Vagina (tissue), 2 donors: ENCODE data around the gene GABRQ. TPM values are rescaled to one million over a fixed set of nuclear protein-coding genes. Genes with fewer than 3 reads are reported as not detected.

Experiments
- DNase-seq, 2 donors: peaks; one replicate each; pipeline ENCODE4 v3.0.0-alpha.2; 2017; ENCODE audit errors: extremely low spot score in 2 of 2
- H3K27ac ChIP-seq: fragments of 200-600 bp; sonication (generic); one replicate; pipeline ENCODE4 v1.5.1; 2019
- H3K27me3 ChIP-seq: fragments of 200-600 bp; sonication (generic); one replicate; pipeline ENCODE4 v1.5.1; 2019
- H3K36me3 ChIP-seq, 2 donors: fragments of 200-600 bp; sonication (generic); one replicate each; pipeline ENCODE4 v1.5.1; 2017 to 2019
- H3K4me1 ChIP-seq: fragments of 200-600 bp; sonication (generic); one replicate; pipeline ENCODE4 v1.5.1; 2019
- H3K4me3 ChIP-seq, 2 donors: fragments of 200-600 bp; sonication (generic); 1 replicate in 1 of 2; 2 replicates in 1 of 2; pipeline ENCODE4 v1.5.1; 2016 to 2019
- H3K9me3 ChIP-seq: fragments of 200-600 bp; sonication (generic); one replicate; pipeline ENCODE4 v1.5.1; 2019
- POLR2A ChIP-seq, 2 donors: fragments of 450-650 bp; IDR thresholded peaks; one replicate each; pipeline ENCODE4 v1.6.1; 2017; ENCODE audit warnings: antibody characterized with exemption in 2 of 2, mild to moderate bottlenecking in 2 of 2, moderate library complexity in 2 of 2
- POLR2AphosphoS5 ChIP-seq, 2 donors: sonication (generic); formaldehyde crosslinking; IDR thresholded peaks; one replicate each; pipeline ENCODE4 v1.9.0; 2017; ENCODE audit warnings: antibody characterized with exemption in 2 of 2, mild to moderate bottlenecking in 2 of 2, low read depth in 1 of 2; ENCODE audit not compliant: insufficient read depth in 1 of 2
- intact Hi-C: fragments of 100-400 bp; cut with DNase I; formaldehyde crosslinking; loops from one replicate; pipeline ENCODE4 v1.15.1; 2023
- total RNA-seq: library from RNA; depleted of rRNA; stranded (reverse); fragments of >200 nt; gene quantifications from one replicate; pipeline ENCODE4 v1.2.3, GENCODE V29; 2016
- TF ChIP-seq, protein P1 (sequence below), 3 experiments: fragments of 450-650 bp in 2 of 3; fragments of 200-600 bp in 1 of 3; sonication (generic) in 1 of 3; IDR thresholded peaks; one replicate each; pipeline ENCODE4 v1.5.1; 2017 to 2019; ENCODE audit warnings: antibody characterized with exemption in 3 of 3, mild to moderate bottlenecking in 2 of 3, moderate library complexity in 2 of 3

The GABRQ gene
- total RNA-seq, 1 donor from 2014 or later, result 1.2 TPM

DNA sequence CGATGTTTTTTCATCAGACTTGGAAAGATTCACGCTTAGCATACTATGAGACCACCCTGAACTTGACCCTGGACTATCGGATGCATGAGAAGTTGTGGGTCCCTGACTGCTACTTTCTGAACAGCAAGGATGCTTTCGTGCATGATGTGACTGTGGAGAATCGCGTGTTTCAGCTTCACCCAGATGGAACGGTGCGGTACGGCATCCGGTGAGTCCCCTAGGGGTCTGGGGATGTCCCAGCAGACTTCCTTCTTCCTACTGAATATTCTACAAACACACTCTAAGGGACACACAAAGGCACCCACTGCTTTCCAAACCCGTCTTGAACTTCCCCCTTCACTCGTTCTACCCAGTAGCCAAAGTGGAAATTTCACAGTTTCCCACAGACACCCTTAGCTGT, 9.3 kb downstream of the GABRQ start:
- Histone ChIP-seq H3K9me3 (no peaks in the 10 kb centered on the region), H3K4me3 (no peak overlapping the region), H3K4me1 (no peaks in the 10 kb centered on the region), H3K27ac (no peak overlapping the region), H3K27me3 (no peaks in the 10 kb centered on the region), H3K36me3 (no peaks in the 10 kb centered on the region)
- peak in 1 of 2 donors; percentile 61 for DNase-seq
- intact Hi-C loops, result no loop called here
- TF ChIP-seq POLR2AphosphoS5 (IDR thresholded peaks at IDR 0.05; ENCODE audit: insufficient read depth in 1 of 2, low read depth in 1 of 2), result no peak
- TF ChIP-seq POLR2A (IDR thresholded peaks at IDR 0.05), result no peak
- TF ChIP-seq, protein P1, sequence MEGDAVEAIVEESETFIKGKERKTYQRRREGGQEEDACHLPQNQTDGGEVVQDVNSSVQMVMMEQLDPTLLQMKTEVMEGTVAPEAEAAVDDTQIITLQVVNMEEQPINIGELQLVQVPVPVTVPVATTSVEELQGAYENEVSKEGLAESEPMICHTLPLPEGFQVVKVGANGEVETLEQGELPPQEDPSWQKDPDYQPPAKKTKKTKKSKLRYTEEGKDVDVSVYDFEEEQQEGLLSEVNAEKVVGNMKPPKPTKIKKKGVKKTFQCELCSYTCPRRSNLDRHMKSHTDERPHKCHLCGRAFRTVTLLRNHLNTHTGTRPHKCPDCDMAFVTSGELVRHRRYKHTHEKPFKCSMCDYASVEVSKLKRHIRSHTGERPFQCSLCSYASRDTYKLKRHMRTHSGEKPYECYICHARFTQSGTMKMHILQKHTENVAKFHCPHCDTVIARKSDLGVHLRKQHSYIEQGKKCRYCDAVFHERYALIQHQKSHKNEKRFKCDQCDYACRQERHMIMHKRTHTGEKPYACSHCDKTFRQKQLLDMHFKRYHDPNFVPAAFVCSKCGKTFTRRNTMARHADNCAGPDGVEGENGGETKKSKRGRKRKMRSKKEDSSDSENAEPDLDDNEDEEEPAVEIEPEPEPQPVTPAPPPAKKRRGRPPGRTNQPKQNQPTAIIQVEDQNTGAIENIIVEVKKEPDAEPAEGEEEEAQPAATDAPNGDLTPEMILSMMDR (IDR thresholded peaks at IDR 0.05), result no peak

DNA sequence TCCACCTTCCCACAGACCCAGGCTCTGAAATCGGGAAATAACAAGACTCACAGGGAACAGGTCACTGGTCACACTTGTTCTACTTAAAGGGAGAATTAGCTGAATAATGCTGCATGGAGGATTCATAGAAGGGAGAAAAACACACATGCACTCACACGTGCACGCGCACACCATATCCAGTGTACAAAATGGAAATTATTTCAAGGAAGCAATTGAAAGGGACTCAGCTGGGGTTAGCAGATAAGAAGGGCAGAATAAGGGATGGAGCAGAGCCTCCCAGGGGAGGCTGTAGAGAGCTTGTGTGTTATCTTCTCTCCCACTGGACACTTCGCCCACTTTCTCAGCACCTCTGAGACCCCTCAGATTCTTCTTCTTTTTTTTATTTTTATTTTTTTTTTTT, 10.3 kb downstream of the GABRQ start:
- TF ChIP-seq, protein P1 (IDR thresholded peaks at IDR 0.05), result no peak
- TF ChIP-seq POLR2A (IDR thresholded peaks at IDR 0.05) (no peak), POLR2AphosphoS5 (IDR thresholded peaks at IDR 0.05; ENCODE audit: insufficient read depth in 1 of 2, low read depth in 1 of 2) (no peak)
- Histone ChIP-seq H3K9me3 (no peaks in the 10 kb centered on the region), H3K36me3 (no peaks in the 10 kb centered on the region), H3K27me3 (no peaks in the 10 kb centered on the region), H3K27ac (no peak overlapping the region), H3K4me3 (no peak overlapping the region), H3K4me1 (no peaks in the 10 kb centered on the region)
- intact Hi-C loops, result no loop called here
- DNase-seq, result no peak

DNA sequence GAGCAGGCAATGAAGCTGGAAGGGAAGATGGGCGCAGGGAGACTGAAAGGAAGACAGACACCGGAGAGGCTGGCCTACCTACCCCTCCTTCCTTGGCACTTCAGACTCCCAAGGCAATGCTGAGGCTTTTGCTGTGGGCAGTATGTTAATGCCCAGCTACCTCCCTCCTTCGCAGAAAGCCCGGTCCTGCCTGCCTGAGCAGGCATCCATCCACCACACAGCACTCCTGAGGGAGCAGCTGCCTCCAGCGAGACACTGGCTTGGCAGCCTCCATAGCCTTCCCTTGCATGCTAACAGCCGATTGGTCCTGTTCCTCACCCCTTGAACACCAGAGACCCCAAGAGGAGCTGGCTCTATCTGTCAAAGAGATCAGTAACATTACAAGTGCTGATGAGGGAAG, 14.4 kb downstream of the GABRQ start:
- intact Hi-C loops, result no loop called here
- no peak for TF ChIP-seq POLR2A (IDR thresholded peaks at IDR 0.05)
- no peak for TF ChIP-seq POLR2AphosphoS5 (IDR thresholded peaks at IDR 0.05; ENCODE audit: insufficient read depth in 1 of 2, low read depth in 1 of 2)
- TF ChIP-seq, protein P1 (IDR thresholded peaks at IDR 0.05), result no peak
- no peak for DNase-seq

DNA sequence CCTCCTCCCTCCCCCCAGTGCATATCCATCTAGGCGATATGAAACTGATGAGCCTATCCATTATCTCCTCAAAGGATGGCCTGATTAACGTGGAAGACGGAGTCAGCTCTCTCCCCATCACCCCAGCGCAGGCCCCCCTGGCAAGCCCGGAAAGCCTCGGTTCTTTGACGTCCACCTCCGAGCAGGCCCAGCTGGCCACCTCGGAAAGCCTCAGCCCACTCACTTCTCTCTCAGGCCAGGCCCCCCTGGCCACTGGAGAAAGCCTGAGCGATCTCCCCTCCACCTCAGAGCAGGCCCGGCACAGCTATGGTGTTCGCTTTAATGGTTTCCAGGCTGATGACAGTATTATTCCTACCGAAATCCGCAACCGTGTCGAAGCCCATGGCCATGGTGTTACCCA, 14.8 kb downstream of the GABRQ start:
- intact Hi-C loops, result no loop called here
- Histone ChIP-seq H3K4me1 (no peaks in the 10 kb centered on the region), H3K27me3 (no peaks in the 10 kb centered on the region), H3K27ac (no peak overlapping the region), H3K36me3 (no peaks in the 10 kb centered on the region), H3K4me3 (no peak overlapping the region), H3K9me3 (no peaks in the 10 kb centered on the region)
- peak in 1 of 2 donors; percentile 77 for DNase-seq
- TF ChIP-seq POLR2AphosphoS5 (IDR thresholded peaks at IDR 0.05; ENCODE audit: insufficient read depth in 1 of 2, low read depth in 1 of 2) (no peak), POLR2A (IDR thresholded peaks at IDR 0.05) (no peak)
- TF ChIP-seq, protein P1 (IDR thresholded peaks at IDR 0.05), result no peak

More for the DNA sequence above, 14.4 kb downstream of the GABRQ start:
- H3K27ac ChIP-seq, result no peak overlapping the region
- H3K27me3 ChIP-seq, result no peaks in the 10 kb centered on the region
- no peaks in the 10 kb centered on the region for H3K36me3 ChIP-seq
- H3K4me3 ChIP-seq, result no peak overlapping the region
- H3K9me3 ChIP-seq, result no peaks in the 10 kb centered on the region
- H3K4me1 ChIP-seq, result no peaks in the 10 kb centered on the region

DNA sequence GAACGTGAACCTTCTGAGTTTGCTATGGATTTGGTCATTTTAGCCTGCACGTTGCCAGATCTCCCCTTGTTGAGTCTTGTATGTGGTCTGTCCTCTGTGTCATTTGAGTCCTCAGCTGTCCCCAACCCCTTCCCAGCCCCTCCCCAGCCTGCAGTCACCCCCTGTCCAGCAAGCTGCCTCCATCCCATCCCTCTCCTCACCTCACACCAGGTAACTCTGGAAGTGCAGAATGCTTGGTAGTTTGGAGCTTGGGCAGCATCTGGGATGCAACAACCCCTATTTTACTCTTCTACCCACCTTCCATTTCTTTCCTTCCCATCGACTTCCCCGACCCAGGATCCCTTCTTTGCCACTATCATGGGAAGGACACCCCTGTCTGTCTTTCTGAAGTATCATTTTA, 18.4 kb downstream of the GABRQ start:
- intact Hi-C loops, result no loop called here
- Histone ChIP-seq H3K4me3 (no peak overlapping the region), H3K27me3 (no peaks in the 10 kb centered on the region), H3K36me3 (no peaks in the 10 kb centered on the region), H3K4me1 (no peaks in the 10 kb centered on the region), H3K27ac (no peak overlapping the region), H3K9me3 (no peaks in the 10 kb centered on the region)
- TF ChIP-seq POLR2AphosphoS5 (IDR thresholded peaks at IDR 0.05; ENCODE audit: insufficient read depth in 1 of 2, low read depth in 1 of 2), result no peak
- TF ChIP-seq, protein P1 (IDR thresholded peaks at IDR 0.05), result no peak
- peak; percentile 64 to 91 for DNase-seq
